Panc1 (cell line): ENCODE data around the gene COA6. TPM values are rescaled to one million over a fixed set of nuclear protein-coding genes. Genes with fewer than 3 reads are reported as not detected.

Experiments
- ATAC-seq: fragments of 200-7000 bp; cut with Tn5 transposase; 2 replicates; pipeline ENCODE4 v1.9.1; 2020; ENCODE audit warnings: mild to moderate bottlenecking, moderate library complexity
- BruUV-seq: library from RNA; stranded (reverse); fragments of 400-500 nt; replicated peaks from 2 replicates; lab custom pipeline; 2021; lab: Mats Ljungman, UMichigan
- CTCF ChIA-PET: fragments of 300-600 bp; sonication (Branson Sonifier 250); formaldehyde crosslinking; loops from one replicate; lab custom pipeline; 2022; ENCODE audit warnings: antibody characterized with exemption; lab: Charles Lee
- POLR2A ChIA-PET: fragments of 300-600 bp; sonication (Branson Sonifier 250); formaldehyde crosslinking; loops from one replicate; lab custom pipeline; 2022; ENCODE audit warnings: antibody characterized with exemption; lab: Charles Lee
- DNase-seq: peaks from one replicate; pipeline ENCODE4 v3.0.0-alpha.2; 2010; ENCODE audit warnings: low read depth, low spot score
- H3K27ac ChIP-seq: 2 replicates; pipeline ENCODE4 v1.5.1; 2011; ENCODE audit warnings: mild to moderate bottlenecking, low read length, inconsistent platforms
- H3K27me3 ChIP-seq: fragments of 200-500 bp; sonication (Bioruptor generic); 2 replicates; pipeline ENCODE4 v1.6.0; 2014; ENCODE audit warnings: low read length, inconsistent platforms; ENCODE audit not compliant: control insufficient read depth, insufficient read depth
- H3K36me3 ChIP-seq: fragments of 200-500 bp; sonication (Bioruptor generic); 2 replicates; pipeline ENCODE4 v1.5.1; 2014; ENCODE audit warnings: inconsistent platforms, mild to moderate bottlenecking, low read length, moderate library complexity; ENCODE audit not compliant: control insufficient read depth, insufficient read depth
- H3K4me1 ChIP-seq: 2 replicates; pipeline ENCODE4 v1.5.1; 2011; ENCODE audit warnings: inconsistent platforms, mild to moderate bottlenecking, low read length, moderate library complexity; ENCODE audit not compliant: control insufficient read depth, insufficient read depth
- H3K4me3 ChIP-seq, 2 experiments: 2 replicates each; pipeline ENCODE4 v1.5.1; 2011 to 2012; ENCODE audit warnings: low read depth in 2 of 2, low read length in 2 of 2, mild to moderate bottlenecking in 2 of 2, inconsistent platforms in 1 of 2, moderate library complexity in 1 of 2
- H3K9me3 ChIP-seq: fragments of 200-500 bp; sonication (Bioruptor generic); 2 replicates; pipeline ENCODE4 v1.5.1; 2014; ENCODE audit warnings: low read depth, mild to moderate bottlenecking, inconsistent platforms, low read length, moderate library complexity; ENCODE audit not compliant: control insufficient read depth, insufficient read depth
- POLR2AphosphoS5 ChIP-seq: IDR thresholded peaks from 2 replicates; pipeline ENCODE4 v1.6.1; 2012; ENCODE audit warnings: mild to moderate bottlenecking, low read depth, low read length, moderate library complexity
- SIN3A ChIP-seq: IDR thresholded peaks from 2 replicates; pipeline ENCODE4 v1.6.1; 2012; ENCODE audit warnings: low read depth, mild to moderate bottlenecking, low read length, moderate library complexity, borderline replicate concordance; ENCODE audit not compliant: insufficient read depth
- TCF7L2 ChIP-seq: IDR thresholded peaks from 2 replicates; pipeline ENCODE4 v1.6.1; 2011; ENCODE audit warnings: mild to moderate bottlenecking, low read depth, low read length, inconsistent platforms
- in situ Hi-C: cut with HindIII; loops from 2 replicates; pipeline ENCODE4 v1.10.0; 2016; ENCODE audit warnings: low sequenced_read_pairs, low pct_unique_long_range_greater_than_20kb
- intact Hi-C: fragments of 100-400 bp; cut with micrococcal nuclease; formaldehyde crosslinking; loops from one replicate; pipeline ENCODE4 v1.10.0; 2022; ENCODE audit not compliant: unreplicated experiment
- total RNA-seq: library from RNA; stranded (reverse); gene quantifications from one replicate; pipeline ENCODE4 v1.2.1, GENCODE V29; 2021; ENCODE audit not compliant: unreplicated experiment
- TF ChIP-seq, protein P1 (sequence below), 2 experiments: IDR thresholded peaks; 2 replicates each; pipeline ENCODE4 v1.6.1; 2011 to 2012; ENCODE audit warnings: low read depth in 2 of 2, control low read depth in 1 of 2, low read length in 1 of 2, mild to moderate bottlenecking in 1 of 2, moderate library complexity in 1 of 2; ENCODE audit not compliant: insufficient read depth in 1 of 2
- TF ChIP-seq, protein P2 (sequence below): fragments of 450-650 bp; IDR thresholded peaks from 2 replicates; pipeline ENCODE4 v1.5.1; 2017; ENCODE audit warnings: mild to moderate bottlenecking

COA6 gene
- total RNA-seq, 1 experiment from 2014 or later, result 50.1 TPM

DNA sequence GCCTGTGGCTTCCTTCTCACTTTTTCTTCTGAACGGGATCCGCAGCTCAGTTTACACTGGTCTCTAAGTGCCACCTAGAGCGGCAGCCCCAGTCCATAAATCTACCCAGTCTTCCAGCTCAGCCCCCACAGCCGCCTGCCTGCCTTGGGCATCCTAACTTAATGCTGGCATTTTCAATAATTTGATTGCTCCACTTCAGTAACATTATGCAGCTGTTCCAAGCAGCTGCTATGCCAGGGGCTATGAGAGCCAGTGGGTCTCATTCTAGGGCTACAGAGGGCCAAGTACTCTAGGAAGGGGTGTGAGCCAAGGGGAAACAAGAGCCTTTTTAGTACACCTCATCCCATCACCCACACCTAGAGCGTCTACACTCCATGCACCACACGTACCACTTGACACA lies 48.4 kb upstream of the COA6 start:
- BruUV-seq, result no TSS peak
- ChIA-PET CTCF (no interaction called here), POLR2A (no interaction called here)
- no peak overlapping the region for H3K4me3 ChIP-seq
- no peak for ATAC-seq
- no peaks in the 10 kb centered on the region for H3K36me3 ChIP-seq
- H3K27ac ChIP-seq, result no peak overlapping the region
- TF ChIP-seq TCF7L2 (no peak), POLR2AphosphoS5 (no peak), SIN3A (no peak)
- TF ChIP-seq, protein P1, sequence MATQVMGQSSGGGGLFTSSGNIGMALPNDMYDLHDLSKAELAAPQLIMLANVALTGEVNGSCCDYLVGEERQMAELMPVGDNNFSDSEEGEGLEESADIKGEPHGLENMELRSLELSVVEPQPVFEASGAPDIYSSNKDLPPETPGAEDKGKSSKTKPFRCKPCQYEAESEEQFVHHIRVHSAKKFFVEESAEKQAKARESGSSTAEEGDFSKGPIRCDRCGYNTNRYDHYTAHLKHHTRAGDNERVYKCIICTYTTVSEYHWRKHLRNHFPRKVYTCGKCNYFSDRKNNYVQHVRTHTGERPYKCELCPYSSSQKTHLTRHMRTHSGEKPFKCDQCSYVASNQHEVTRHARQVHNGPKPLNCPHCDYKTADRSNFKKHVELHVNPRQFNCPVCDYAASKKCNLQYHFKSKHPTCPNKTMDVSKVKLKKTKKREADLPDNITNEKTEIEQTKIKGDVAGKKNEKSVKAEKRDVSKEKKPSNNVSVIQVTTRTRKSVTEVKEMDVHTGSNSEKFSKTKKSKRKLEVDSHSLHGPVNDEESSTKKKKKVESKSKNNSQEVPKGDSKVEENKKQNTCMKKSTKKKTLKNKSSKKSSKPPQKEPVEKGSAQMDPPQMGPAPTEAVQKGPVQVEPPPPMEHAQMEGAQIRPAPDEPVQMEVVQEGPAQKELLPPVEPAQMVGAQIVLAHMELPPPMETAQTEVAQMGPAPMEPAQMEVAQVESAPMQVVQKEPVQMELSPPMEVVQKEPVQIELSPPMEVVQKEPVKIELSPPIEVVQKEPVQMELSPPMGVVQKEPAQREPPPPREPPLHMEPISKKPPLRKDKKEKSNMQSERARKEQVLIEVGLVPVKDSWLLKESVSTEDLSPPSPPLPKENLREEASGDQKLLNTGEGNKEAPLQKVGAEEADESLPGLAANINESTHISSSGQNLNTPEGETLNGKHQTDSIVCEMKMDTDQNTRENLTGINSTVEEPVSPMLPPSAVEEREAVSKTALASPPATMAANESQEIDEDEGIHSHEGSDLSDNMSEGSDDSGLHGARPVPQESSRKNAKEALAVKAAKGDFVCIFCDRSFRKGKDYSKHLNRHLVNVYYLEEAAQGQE (IDR thresholded peaks at IDR 0.05; ENCODE audit: insufficient read depth in 1 of 2, low read depth in 2 of 2, low read length in 1 of 2), result no peak
- TF ChIP-seq, protein P2, sequence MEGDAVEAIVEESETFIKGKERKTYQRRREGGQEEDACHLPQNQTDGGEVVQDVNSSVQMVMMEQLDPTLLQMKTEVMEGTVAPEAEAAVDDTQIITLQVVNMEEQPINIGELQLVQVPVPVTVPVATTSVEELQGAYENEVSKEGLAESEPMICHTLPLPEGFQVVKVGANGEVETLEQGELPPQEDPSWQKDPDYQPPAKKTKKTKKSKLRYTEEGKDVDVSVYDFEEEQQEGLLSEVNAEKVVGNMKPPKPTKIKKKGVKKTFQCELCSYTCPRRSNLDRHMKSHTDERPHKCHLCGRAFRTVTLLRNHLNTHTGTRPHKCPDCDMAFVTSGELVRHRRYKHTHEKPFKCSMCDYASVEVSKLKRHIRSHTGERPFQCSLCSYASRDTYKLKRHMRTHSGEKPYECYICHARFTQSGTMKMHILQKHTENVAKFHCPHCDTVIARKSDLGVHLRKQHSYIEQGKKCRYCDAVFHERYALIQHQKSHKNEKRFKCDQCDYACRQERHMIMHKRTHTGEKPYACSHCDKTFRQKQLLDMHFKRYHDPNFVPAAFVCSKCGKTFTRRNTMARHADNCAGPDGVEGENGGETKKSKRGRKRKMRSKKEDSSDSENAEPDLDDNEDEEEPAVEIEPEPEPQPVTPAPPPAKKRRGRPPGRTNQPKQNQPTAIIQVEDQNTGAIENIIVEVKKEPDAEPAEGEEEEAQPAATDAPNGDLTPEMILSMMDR, result no peak
- DNase-seq, result no peak
- no peaks in the 10 kb centered on the region for H3K27me3 ChIP-seq
- intact Hi-C loops (loop anchor here (5.0 kb wide), 1 partner anchor 213 kb away; no protein-coding TSS in a partner anchor), in situ Hi-C loops (no loop called here)
- no peaks in the 10 kb centered on the region for H3K4me1 ChIP-seq
- no peaks in the 10 kb centered on the region for H3K9me3 ChIP-seq

DNA sequence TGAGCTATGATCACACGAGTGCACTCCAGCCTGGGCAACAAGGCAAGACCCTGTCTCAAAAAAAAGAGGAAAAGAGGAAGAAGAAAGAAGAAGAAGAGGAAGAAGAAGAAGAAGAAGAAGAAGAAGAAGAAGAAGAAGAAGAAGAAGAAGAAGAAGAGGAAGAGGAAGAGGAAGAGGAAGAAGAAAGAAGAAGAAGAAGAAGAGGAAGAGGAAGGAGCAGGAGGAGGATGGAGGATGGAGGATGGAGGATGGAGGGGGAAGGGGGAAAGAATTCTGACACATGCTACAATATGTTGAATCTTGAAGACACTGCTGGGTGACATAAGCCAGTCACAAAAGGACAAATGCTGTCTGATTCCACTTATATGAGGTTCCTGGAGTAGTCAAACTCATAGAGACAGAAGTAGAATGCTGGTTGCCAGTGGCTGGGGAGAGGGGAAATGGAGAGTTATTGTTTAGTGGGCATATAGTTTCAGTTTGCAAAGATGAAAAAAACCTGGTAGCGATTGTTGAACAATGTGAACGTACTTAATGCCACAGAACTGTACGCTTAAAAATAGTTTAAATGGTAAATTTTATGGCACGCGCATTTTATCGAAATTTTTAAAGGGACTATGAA lies 47.3 kb upstream of the COA6 start:
- BruUV-seq, result no TSS peak
- Histone ChIP-seq H3K27ac (no peak overlapping the region), H3K4me1 (no peaks in the 10 kb centered on the region), H3K9me3 (no peaks in the 10 kb centered on the region), H3K4me3 (peak overlapping the region; percentile 23 to 44; a peak in 3 of 4 replicates), H3K36me3 (no peaks in the 10 kb centered on the region), H3K27me3 (no peaks in the 10 kb centered on the region)
- intact Hi-C loops (loop anchor here (5.0 kb wide), 1 partner anchor 214 kb away; no protein-coding TSS in a partner anchor), in situ Hi-C loops (no loop called here)
- ChIA-PET CTCF (no interaction called here), POLR2A (no interaction called here)
- DNase-seq, result no peak
- peak; percentile 19; the same call in 1 of the 2 replicates for ATAC-seq
- TF ChIP-seq, protein P2, result no peak
- no peak for TF ChIP-seq TCF7L2
- TF ChIP-seq POLR2AphosphoS5, result no peak
- no peak for TF ChIP-seq SIN3A
- TF ChIP-seq, protein P1 (IDR thresholded peaks at IDR 0.05; ENCODE audit: insufficient read depth in 1 of 2, low read depth in 2 of 2, low read length in 1 of 2), result no peak
